HepG2 (cell line): ENCODE results near the gene OASL. TPM values are rescaled to one million over a fixed set of nuclear protein-coding genes. Genes with fewer than 3 reads are reported as not detected.
A peak's percentile ranks its signal among the peaks of the same experiment; 100 is the strongest.

Experiments
- CREB3 ChIP-seq: sonication (generic); formaldehyde crosslinking; IDR thresholded peaks from 2 replicates; pipeline ENCODE4 v1.5.0; 2020; ENCODE audit warnings: missing genetic modification reagents
- CREM ChIP-seq, 2 experiments: sonication (generic) in 1 of 2; formaldehyde crosslinking in 1 of 2; IDR thresholded peaks; 2 replicates each; pipeline versions ENCODE4 v1.4.0 to v1.6.1; 2016 to 2020; ENCODE audit warnings: antibody characterized with exemption in 1 of 2, mild to moderate bottlenecking in 1 of 2, missing genetic modification reagents in 1 of 2
- GATAD2A ChIP-seq: IDR thresholded peaks from 2 replicates; pipeline ENCODE4 v1.6.1; 2016
- PCBP2 ChIP-seq: fragments of 200-400 bp; formaldehyde crosslinking; optimal IDR thresholded peaks from 2 replicates; pipeline ENCODE3; 2018; ENCODE audit warnings: low read length, low read depth; ENCODE audit not compliant: poor library complexity, severe bottlenecking
- SP4 ChIP-seq: sonication (generic); formaldehyde crosslinking; IDR thresholded peaks from 2 replicates; pipeline ENCODE4 v1.8.1; 2023; ENCODE audit warnings: mild to moderate bottlenecking, missing genetic modification reagents
- TBL1XR1 ChIP-seq: fragments of 150-350 bp; IDR thresholded peaks from 2 replicates; pipeline ENCODE4 v1.6.1; 2014; ENCODE audit warnings: borderline replicate concordance, low read length; ENCODE audit not compliant: partially characterized antibody
- ZBED4 ChIP-seq: sonication (generic); formaldehyde crosslinking; IDR thresholded peaks from 2 replicates; pipeline ENCODE4 v1.4.0; 2020; ENCODE audit warnings: missing genetic modification reagents, borderline replicate concordance
- ZNF18 ChIP-seq: sonication (generic); formaldehyde crosslinking; IDR thresholded peaks from 2 replicates; pipeline ENCODE4 v1.8.0; 2022; ENCODE audit warnings: mild to moderate bottlenecking, missing genetic modification reagents; ENCODE audit not compliant: insufficient replicate concordance
- ZNF234 ChIP-seq: sonication (generic); formaldehyde crosslinking; conservative IDR thresholded peaks from 2 replicates; pipeline ENCODE4 v1.5.1; 2020; ENCODE audit warnings: mild to moderate bottlenecking, missing genetic modification reagents
- polyA plus RNA-seq, 8 experiments: library from polyadenylated mRNA; depleted of rRNA in 3 of 8; stranded (reverse) in 7 of 8; unstranded in 1 of 8; fragments of >200 nt; fragmentation: Illumina TruSeq in 4 of 8; extraction: Trizol in 4 of 8; gene quantifications; 2 replicates each; pipeline versions ENCODE4 v1.2.1 to v1.2.3, GENCODE V29; 2011 to 2016; ENCODE audit warnings: low read depth in 4 of 8, missing spikeins in 1 of 8, mixed read lengths in 1 of 8; ENCODE audit not compliant: insufficient read depth in 1 of 8
- total RNA-seq, 5 experiments: library from RNA; depleted of rRNA; stranded (reverse); fragments of >200 nt; fragmentation: Illumina TruSeq; extraction: Trizol; gene quantifications; 2 replicates each; pipeline ENCODE4 v1.2.3, GENCODE V29; 2016; ENCODE audit warnings: low read depth in 1 of 5
- TF ChIP-seq, protein P1 (sequence below): sonication (generic); formaldehyde crosslinking; IDR thresholded peaks from 2 replicates; pipeline ENCODE4 v1.4.0; 2020; ENCODE audit warnings: missing genetic modification reagents
- TF ChIP-seq, protein P2 (sequence below): sonication (generic); formaldehyde crosslinking; IDR thresholded peaks from 2 replicates; pipeline ENCODE4 v1.4.0; 2020; ENCODE audit warnings: mild to moderate bottlenecking, missing genetic modification reagents
- TF ChIP-seq, protein P3 (sequence below): sonication (generic); formaldehyde crosslinking; IDR thresholded peaks from 2 replicates; pipeline ENCODE4 v1.5.0; 2020; ENCODE audit warnings: mild to moderate bottlenecking, missing genetic modification reagents

Gene OASL
- total and polyA plus RNA-seq, 2 of the 13 experiments (the other 11 are each of a cell fraction or from before 2014, with no cell fraction given): 0.11 to 0.22 TPM

GRCh38 chr12:120979862-120980696 is 59.0 kb downstream of the OASL start (continued):
- TF ChIP-seq, protein P1, sequence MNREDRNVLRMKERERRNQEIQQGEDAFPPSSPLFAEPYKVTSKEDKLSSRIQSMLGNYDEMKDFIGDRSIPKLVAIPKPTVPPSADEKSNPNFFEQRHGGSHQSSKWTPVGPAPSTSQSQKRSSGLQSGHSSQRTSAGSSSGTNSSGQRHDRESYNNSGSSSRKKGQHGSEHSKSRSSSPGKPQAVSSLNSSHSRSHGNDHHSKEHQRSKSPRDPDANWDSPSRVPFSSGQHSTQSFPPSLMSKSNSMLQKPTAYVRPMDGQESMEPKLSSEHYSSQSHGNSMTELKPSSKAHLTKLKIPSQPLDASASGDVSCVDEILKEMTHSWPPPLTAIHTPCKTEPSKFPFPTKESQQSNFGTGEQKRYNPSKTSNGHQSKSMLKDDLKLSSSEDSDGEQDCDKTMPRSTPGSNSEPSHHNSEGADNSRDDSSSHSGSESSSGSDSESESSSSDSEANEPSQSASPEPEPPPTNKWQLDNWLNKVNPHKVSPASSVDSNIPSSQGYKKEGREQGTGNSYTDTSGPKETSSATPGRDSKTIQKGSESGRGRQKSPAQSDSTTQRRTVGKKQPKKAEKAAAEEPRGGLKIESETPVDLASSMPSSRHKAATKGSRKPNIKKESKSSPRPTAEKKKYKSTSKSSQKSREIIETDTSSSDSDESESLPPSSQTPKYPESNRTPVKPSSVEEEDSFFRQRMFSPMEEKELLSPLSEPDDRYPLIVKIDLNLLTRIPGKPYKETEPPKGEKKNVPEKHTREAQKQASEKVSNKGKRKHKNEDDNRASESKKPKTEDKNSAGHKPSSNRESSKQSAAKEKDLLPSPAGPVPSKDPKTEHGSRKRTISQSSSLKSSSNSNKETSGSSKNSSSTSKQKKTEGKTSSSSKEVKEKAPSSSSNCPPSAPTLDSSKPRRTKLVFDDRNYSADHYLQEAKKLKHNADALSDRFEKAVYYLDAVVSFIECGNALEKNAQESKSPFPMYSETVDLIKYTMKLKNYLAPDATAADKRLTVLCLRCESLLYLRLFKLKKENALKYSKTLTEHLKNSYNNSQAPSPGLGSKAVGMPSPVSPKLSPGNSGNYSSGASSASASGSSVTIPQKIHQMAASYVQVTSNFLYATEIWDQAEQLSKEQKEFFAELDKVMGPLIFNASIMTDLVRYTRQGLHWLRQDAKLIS (CRISPR knock-in tag): peak; percentile 89
- TF ChIP-seq PCBP2 (no peak), CREB3 (CRISPR knock-in tag) (peak; percentile 66; the same call in 1 of the 2 replicates), TBL1XR1 (no peak), GATAD2A (CRISPR knock-in tag) (peak; percentile 62), ZNF234 (CRISPR knock-in tag) (no peak), ZNF18 (CRISPR knock-in tag) (no peak), CREM (IDR thresholded peaks at IDR 0.05) (no peak), CREM (CRISPR knock-in tag; IDR thresholded peaks at IDR 0.05) (no peak), ZBED4 (CRISPR knock-in tag) (peak; percentile 30; the same call in 1 of the 2 replicates), SP4 (CRISPR knock-in tag) (no peak)
- TF ChIP-seq, protein P2, sequence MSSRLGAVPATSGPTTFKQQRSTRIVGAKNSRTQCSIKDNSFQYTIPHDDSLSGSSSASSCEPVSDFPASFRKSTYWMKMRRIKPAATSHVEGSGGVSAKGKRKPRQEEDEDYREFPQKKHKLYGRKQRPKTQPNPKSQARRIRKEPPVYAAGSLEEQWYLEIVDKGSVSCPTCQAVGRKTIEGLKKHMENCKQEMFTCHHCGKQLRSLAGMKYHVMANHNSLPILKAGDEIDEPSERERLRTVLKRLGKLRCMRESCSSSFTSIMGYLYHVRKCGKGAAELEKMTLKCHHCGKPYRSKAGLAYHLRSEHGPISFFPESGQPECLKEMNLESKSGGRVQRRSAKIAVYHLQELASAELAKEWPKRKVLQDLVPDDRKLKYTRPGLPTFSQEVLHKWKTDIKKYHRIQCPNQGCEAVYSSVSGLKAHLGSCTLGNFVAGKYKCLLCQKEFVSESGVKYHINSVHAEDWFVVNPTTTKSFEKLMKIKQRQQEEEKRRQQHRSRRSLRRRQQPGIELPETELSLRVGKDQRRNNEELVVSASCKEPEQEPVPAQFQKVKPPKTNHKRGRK: no peak
- TF ChIP-seq, protein P3, sequence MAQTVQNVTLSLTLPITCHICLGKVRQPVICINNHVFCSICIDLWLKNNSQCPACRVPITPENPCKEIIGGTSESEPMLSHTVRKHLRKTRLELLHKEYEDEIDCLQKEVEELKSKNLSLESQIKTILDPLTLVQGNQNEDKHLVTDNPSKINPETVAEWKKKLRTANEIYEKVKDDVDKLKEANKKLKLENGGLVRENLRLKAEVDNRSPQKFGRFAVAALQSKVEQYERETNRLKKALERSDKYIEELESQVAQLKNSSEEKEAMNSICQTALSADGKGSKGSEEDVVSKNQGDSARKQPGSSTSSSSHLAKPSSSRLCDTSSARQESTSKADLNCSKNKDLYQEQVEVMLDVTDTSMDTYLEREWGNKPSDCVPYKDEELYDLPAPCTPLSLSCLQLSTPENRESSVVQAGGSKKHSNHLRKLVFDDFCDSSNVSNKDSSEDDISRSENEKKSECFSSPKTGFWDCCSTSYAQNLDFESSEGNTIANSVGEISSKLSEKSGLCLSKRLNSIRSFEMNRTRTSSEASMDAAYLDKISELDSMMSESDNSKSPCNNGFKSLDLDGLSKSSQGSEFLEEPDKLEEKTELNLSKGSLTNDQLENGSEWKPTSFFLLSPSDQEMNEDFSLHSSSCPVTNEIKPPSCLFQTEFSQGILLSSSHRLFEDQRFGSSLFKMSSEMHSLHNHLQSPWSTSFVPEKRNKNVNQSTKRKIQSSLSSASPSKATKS: no peak
